SK-N-MC (cell line): ENCODE data around the gene HMCN1.

Source experiments
- EZH2 ChIP-seq: fragments of 200-600 bp; sonication (generic); IDR thresholded peaks from one replicate; pipeline ENCODE4 v1.6.1; 2017; ENCODE audit warnings: antibody characterized with exemption
- POLR2AphosphoS5 ChIP-seq: IDR thresholded peaks from 2 replicates; pipeline ENCODE4 v1.6.1; 2012; ENCODE audit warnings: mild to moderate bottlenecking, low read depth, low read length, borderline replicate concordance

- TF ChIP-seq EZH2 (no peak), POLR2AphosphoS5 (no peak)
Measured at GRCh38 chr1:186112280-186112679, 378.1 kb downstream of the HMCN1 start.
